Neural progenitor cell (in vitro differentiated cells): Measurements from ENCODE around the gene RSPH9. TPM values are rescaled to one million over a fixed set of nuclear protein-coding genes. Genes with fewer than 3 reads are reported as not detected.
A peak's percentile ranks its signal among the peaks of the same experiment; 100 is the strongest.

ENCODE experiments used
- DNase-seq: peaks from one replicate; pipeline ENCODE4 v3.0.0-alpha.2; 2016; ENCODE audit warnings: low spot score
- H2AFZ ChIP-seq: fragments of 200-600 bp; sonication (generic); replicated peaks from 2 replicates; pipeline ENCODE4 v1.6.1; 2016; ENCODE audit warnings: antibody characterized with exemption
- H3F3A ChIP-seq: fragments of 200-600 bp; sonication (generic); 2 replicates; pipeline ENCODE4 v1.6.1; 2016; ENCODE audit warnings: antibody characterized with exemption, low read depth
- H3K27ac ChIP-seq: fragments of 200-600 bp; sonication (generic); 2 replicates; pipeline ENCODE4 v1.5.1; 2016; ENCODE audit warnings: mild to moderate bottlenecking
- H3K27me3 ChIP-seq: fragments of 200-600 bp; sonication (generic); 2 replicates; pipeline ENCODE4 v1.6.1; 2016; ENCODE audit warnings: mild to moderate bottlenecking, moderate library complexity
- H3K36me3 ChIP-seq: fragments of 200-600 bp; sonication (generic); 2 replicates; pipeline ENCODE4 v1.5.1; 2016
- H3K4me1 ChIP-seq: fragments of 200-600 bp; sonication (generic); 2 replicates; pipeline ENCODE4 v1.6.1; 2016; ENCODE audit warnings: mixed run types
- H3K4me2 ChIP-seq: fragments of 200-600 bp; sonication (generic); 2 replicates; pipeline ENCODE4 v1.6.1; 2016
- H3K4me3 ChIP-seq: fragments of 200-600 bp; sonication (generic); 2 replicates; pipeline ENCODE4 v1.5.1; 2016
- H3K79me2 ChIP-seq: fragments of 200-600 bp; sonication (generic); 2 replicates; pipeline ENCODE4 v1.6.1; 2016; ENCODE audit warnings: low read depth
- H3K9ac ChIP-seq: fragments of 200-600 bp; sonication (generic); 2 replicates; pipeline ENCODE4 v1.6.1; 2016
- H3K9me3 ChIP-seq: fragments of 200-600 bp; sonication (generic); 2 replicates; pipeline ENCODE4 v1.5.1; 2016; ENCODE audit warnings: low read depth
- H4K20me1 ChIP-seq: fragments of 200-600 bp; sonication (generic); 2 replicates; pipeline ENCODE4 v1.6.1; 2016; ENCODE audit warnings: low read depth
- H3K27ac Mint-ChIP-seq: 3 replicates; pipeline ENCODE4 v1.8.0; 2021; ENCODE audit warnings: mixed read lengths
- H3K27me3 Mint-ChIP-seq: 2 replicates; pipeline ENCODE4 v1.8.0; 2022; ENCODE audit warnings: low read depth, mild to moderate bottlenecking, inconsistent platforms, moderate library complexity, mixed read lengths; ENCODE audit not compliant: insufficient read depth
- H3K36me3 Mint-ChIP-seq: 3 replicates; pipeline ENCODE4 v1.8.0; 2021; ENCODE audit warnings: mixed read lengths
- H3K4me1 Mint-ChIP-seq: 3 replicates; pipeline ENCODE4 v1.8.0; 2021; ENCODE audit warnings: mixed read lengths
- H3K4me3 Mint-ChIP-seq: 3 replicates; pipeline ENCODE4 v1.8.0; 2021; ENCODE audit warnings: mild to moderate bottlenecking, moderate library complexity, mixed read lengths
- H3K9me3 Mint-ChIP-seq: 3 replicates; pipeline ENCODE4 v1.8.0; 2020; ENCODE audit warnings: mixed read lengths
- CTCF ChIP-seq: fragments of 200-600 bp; sonication (generic); IDR thresholded peaks from 2 replicates; pipeline ENCODE4 v1.5.1; 2017; ENCODE audit warnings: antibody characterized with exemption, mild to moderate bottlenecking
- EZH2 ChIP-seq: fragments of 200-600 bp; sonication (generic); IDR thresholded peaks from 2 replicates; pipeline ENCODE4 v1.6.1; 2017; ENCODE audit warnings: antibody characterized with exemption, mild to moderate bottlenecking, moderate library complexity
- EZH2phosphoT487 ChIP-seq: fragments of 200-600 bp; sonication (generic); IDR thresholded peaks from 2 replicates; pipeline ENCODE4 v1.6.1; 2017; ENCODE audit warnings: antibody characterized with exemption
- total RNA-seq: library from RNA; depleted of rRNA; stranded (reverse); fragments of >200 nt; gene quantifications from 2 replicates; pipeline ENCODE4 v1.2.3, GENCODE V29; 2015; ENCODE audit warnings: low replicate concordance

The RSPH9 gene
- total RNA-seq, 1 donor from 2014 or later: 0.47 TPM

GRCh38 chr6:43715056-43715788, 70.4 kb downstream of the RSPH9 start:
- Histone ChIP-seq H3F3A (no peaks in the 10 kb centered on the region), H3K9me3 (no peaks in the 10 kb centered on the region), H3K4me2 (peak overlapping the region; percentile 6), H3K4me3 (no peak overlapping the region), H3K27ac (no peak overlapping the region), H3K79me2 (no peaks in the 10 kb centered on the region), H4K20me1 (no peaks in the 10 kb centered on the region), H3K36me3 (no peaks in the 10 kb centered on the region), H3K9ac (no peak overlapping the region), H2AFZ (no peak overlapping the region), H3K27me3 (no peaks in the 10 kb centered on the region), H3K4me1 (peaks cover 10% of the 10 kb centered on the region)
- no peak for DNase-seq
- TF ChIP-seq EZH2phosphoT487 (no peak), CTCF (no peak), EZH2 (no peak)
- H3K36me3 Mint-ChIP-seq: no peaks in the 10 kb centered on the region
- no peak overlapping the region for H3K27ac Mint-ChIP-seq
- H3K4me1 Mint-ChIP-seq: peaks cover 26% of the 10 kb centered on the region
- H3K27me3 Mint-ChIP-seq: peaks cover 13% of the 10 kb centered on the region
- no peaks in the 10 kb centered on the region for H3K9me3 Mint-ChIP-seq
- no peak overlapping the region for H3K4me3 Mint-ChIP-seq

DNA sequence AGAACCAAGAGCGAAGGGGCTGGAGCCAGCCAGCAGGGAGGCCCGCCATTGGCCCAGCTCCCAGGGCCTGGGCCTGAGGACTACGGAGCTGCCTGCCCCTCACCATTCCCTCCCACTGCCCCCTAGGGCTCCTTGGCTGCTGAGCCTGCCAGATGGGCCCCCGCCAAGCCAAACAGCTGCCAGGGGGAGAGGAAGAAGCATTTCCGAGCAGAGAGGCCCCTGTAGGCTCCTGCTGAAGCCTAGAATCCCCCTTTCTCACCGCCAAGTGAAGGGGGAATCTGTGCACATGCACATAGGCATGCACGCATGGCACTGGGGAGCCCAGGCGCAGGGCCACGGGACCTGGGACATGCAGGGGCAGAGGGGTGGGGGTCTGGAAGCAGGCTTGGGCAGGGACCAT, 71.3 kb downstream of the RSPH9 start:
- Mint-ChIP-seq H3K36me3 (no peaks in the 10 kb centered on the region), H3K4me3 (no peak overlapping the region), H3K27ac (no peak overlapping the region), H3K9me3 (no peaks in the 10 kb centered on the region), H3K4me1 (peaks cover 26% of the 10 kb centered on the region), H3K27me3 (peaks cover 13% of the 10 kb centered on the region)
- Histone ChIP-seq H3K4me1 (peaks cover 10% of the 10 kb centered on the region), H3K36me3 (no peaks in the 10 kb centered on the region), H3K9ac (no peak overlapping the region), H2AFZ (no peak overlapping the region), H3K4me3 (no peak overlapping the region), H3K79me2 (no peaks in the 10 kb centered on the region), H4K20me1 (no peaks in the 10 kb centered on the region), H3K4me2 (no peak overlapping the region), H3K27me3 (no peaks in the 10 kb centered on the region), H3F3A (no peaks in the 10 kb centered on the region), H3K9me3 (no peaks in the 10 kb centered on the region), H3K27ac (no peak overlapping the region)
- DNase-seq: no peak
- TF ChIP-seq CTCF (no peak), EZH2 (no peak), EZH2phosphoT487 (no peak)

DNA sequence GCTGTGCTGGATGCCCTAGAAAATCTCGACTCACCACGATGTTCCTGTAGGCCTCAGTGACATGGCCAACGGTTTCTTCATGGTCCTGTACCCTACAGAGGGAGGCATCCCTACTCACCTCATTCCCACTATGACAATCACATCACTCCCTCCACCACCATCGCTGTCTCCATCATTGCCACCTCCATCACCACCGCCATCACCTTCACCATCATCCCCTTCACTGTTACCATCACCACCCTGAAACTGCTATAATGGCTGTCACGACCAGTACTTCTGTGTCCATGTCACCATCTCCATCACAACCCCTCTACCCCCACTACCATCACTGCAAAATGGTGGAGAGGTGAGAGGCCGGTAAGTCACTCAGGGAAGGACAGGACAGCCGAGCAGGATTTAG, 72.6 kb downstream of the RSPH9 start:
- Mint-ChIP-seq H3K27ac (peak overlapping the region; percentile 31), H3K4me1 (peaks cover 26% of the 10 kb centered on the region), H3K36me3 (no peaks in the 10 kb centered on the region), H3K27me3 (peaks cover 13% of the 10 kb centered on the region), H3K4me3 (peak overlapping the region; percentile 2), H3K9me3 (no peaks in the 10 kb centered on the region)
- no peak for DNase-seq
- no peaks in the 10 kb centered on the region for H3K79me2 ChIP-seq
- H4K20me1 ChIP-seq: no peaks in the 10 kb centered on the region
- no peaks in the 10 kb centered on the region for H3K36me3 ChIP-seq
- no peak overlapping the region for H3K9ac ChIP-seq
- no peak overlapping the region for H3K4me2 ChIP-seq
- H3K27ac ChIP-seq: no peak overlapping the region
- H2AFZ ChIP-seq: no peak overlapping the region
- no peaks in the 10 kb centered on the region for H3F3A ChIP-seq
- TF ChIP-seq EZH2 (no peak), EZH2phosphoT487 (no peak)
- H3K9me3 ChIP-seq: no peaks in the 10 kb centered on the region
- peaks cover 10% of the 10 kb centered on the region for H3K4me1 ChIP-seq
- no peaks in the 10 kb centered on the region for H3K27me3 ChIP-seq
- H3K4me3 ChIP-seq: no peak overlapping the region

- Histone ChIP-seq H3K4me3 (no peak overlapping the region), H2AFZ (no peak overlapping the region), H3K9ac (no peak overlapping the region), H3K36me3 (no peaks in the 10 kb centered on the region), H3K79me2 (no peaks in the 10 kb centered on the region), H3K4me2 (no peak overlapping the region), H3K9me3 (no peaks in the 10 kb centered on the region), H3F3A (no peaks in the 10 kb centered on the region), H3K27ac (no peak overlapping the region), H3K27me3 (no peaks in the 10 kb centered on the region), H4K20me1 (no peaks in the 10 kb centered on the region), H3K4me1 (peaks cover 10% of the 10 kb centered on the region)
- H3K4me1 Mint-ChIP-seq: peaks cover 23% of the 10 kb centered on the region
- no peaks in the 10 kb centered on the region for H3K9me3 Mint-ChIP-seq
- no peak overlapping the region for H3K4me3 Mint-ChIP-seq
- H3K27ac Mint-ChIP-seq: no peak overlapping the region
- peaks cover 12% of the 10 kb centered on the region for H3K27me3 Mint-ChIP-seq
- TF ChIP-seq EZH2: no peak
- no peak for TF ChIP-seq CTCF
- TF ChIP-seq EZH2phosphoT487: no peak
- DNase-seq: no peak
- no peaks in the 10 kb centered on the region for H3K36me3 Mint-ChIP-seq
Observed at GRCh38 chr6:43717822-43718221, 73.0 kb downstream of the RSPH9 start.
